Skeletal muscle tissue (tissue), 4 donors: ENCODE measurements around the gene ZBTB40. TPM values are rescaled to one million over a fixed set of nuclear protein-coding genes. Genes with fewer than 3 reads are reported as not detected.
A peak's percentile ranks its signal among the peaks of the same experiment; 100 is the strongest.

Source experiments
- H3K27ac ChIP-seq: one replicate; pipeline ENCODE4 v1.7.0; 2013; ENCODE audit warnings: mild to moderate bottlenecking, low read depth, low read length, inconsistent platforms
- H3K27me3 ChIP-seq, 3 donors: one replicate each; pipeline ENCODE4 v1.7.0; 2013; ENCODE audit warnings: low read length in 3 of 3; ENCODE audit not compliant: control insufficient read depth in 3 of 3, insufficient read depth in 3 of 3
- H3K36me3 ChIP-seq, 3 donors: one replicate each; pipeline ENCODE4 v1.7.0; 2013; ENCODE audit warnings: low read length in 3 of 3; ENCODE audit not compliant: control insufficient read depth in 3 of 3, insufficient read depth in 3 of 3
- H3K4me1 ChIP-seq, 3 donors: one replicate each; pipeline ENCODE4 v1.7.0; 2013; ENCODE audit warnings: low read length in 3 of 3, mild to moderate bottlenecking in 3 of 3; ENCODE audit not compliant: control insufficient read depth in 3 of 3, insufficient read depth in 3 of 3
- H3K4me3 ChIP-seq, 3 donors: one replicate each; pipeline ENCODE4 v1.7.0; 2013; ENCODE audit warnings: low read length in 3 of 3
- H3K9ac ChIP-seq, 3 donors: one replicate each; pipeline ENCODE4 v1.7.0; 2013; ENCODE audit warnings: low read length in 3 of 3, mild to moderate bottlenecking in 3 of 3, moderate library complexity in 2 of 3, low read depth in 1 of 3
- H3K9me3 ChIP-seq, 3 donors: one replicate each; pipeline ENCODE4 v1.7.0; 2013; ENCODE audit warnings: low read length in 3 of 3; ENCODE audit not compliant: control insufficient read depth in 3 of 3
- total RNA-seq: library from RNA; depleted of rRNA; stranded (reverse); fragments of >200 nt; gene quantifications from one replicate; pipeline ENCODE4 v1.2.3, GENCODE V29; 2014
- donor health status: Osteomylitis.

ZBTB40 gene
- total RNA-seq, 1 donor from 2014 or later = 9.4 TPM

DNA sequence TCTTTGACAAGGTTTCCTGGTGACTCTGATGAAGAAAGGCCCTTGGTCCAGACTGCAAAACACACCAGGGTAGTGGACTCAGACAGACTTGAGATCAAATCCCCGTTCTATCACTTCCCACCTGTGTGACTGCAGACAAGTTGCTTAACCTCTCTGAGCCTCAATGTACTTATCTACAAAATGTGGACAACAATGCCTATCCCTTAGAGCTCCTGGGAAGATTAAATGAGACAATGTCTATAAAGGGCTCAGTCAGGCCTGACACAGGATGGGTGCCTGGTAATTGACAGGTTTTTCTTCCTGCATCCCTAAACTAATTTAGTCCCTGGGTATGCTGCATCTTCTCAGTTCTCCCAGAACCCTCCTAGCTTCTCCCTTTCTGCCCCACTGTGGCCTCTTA is 37.9 kb upstream of the ZBTB40 start:
- Histone ChIP-seq H3K4me1 (peaks cover 8 to 31% (median 18%) of the 10 kb centered on the region in 3 donors), H3K4me3 (no peak overlapping the region), H3K36me3 (no peaks in the 10 kb centered on the region), H3K27me3 (no peaks in the 10 kb centered on the region), H3K27ac (no peak overlapping the region), H3K9ac (no peak overlapping the region), H3K9me3 (no peaks in the 10 kb centered on the region)

- H3K27ac ChIP-seq = no peak overlapping the region
- H3K4me1 ChIP-seq = peaks cover 13 to 36% (median 23%) of the 10 kb centered on the region in 3 donors
- H3K27me3 ChIP-seq = no peaks in the 10 kb centered on the region
- no peak overlapping the region for H3K4me3 ChIP-seq
- H3K9ac ChIP-seq = no peak overlapping the region
- H3K36me3 ChIP-seq = no peaks in the 10 kb centered on the region
- H3K9me3 ChIP-seq = no peaks in the 10 kb centered on the region
Measured at GRCh38 chr1:22414244-22414751, 37.4 kb upstream of the ZBTB40 start.

DNA sequence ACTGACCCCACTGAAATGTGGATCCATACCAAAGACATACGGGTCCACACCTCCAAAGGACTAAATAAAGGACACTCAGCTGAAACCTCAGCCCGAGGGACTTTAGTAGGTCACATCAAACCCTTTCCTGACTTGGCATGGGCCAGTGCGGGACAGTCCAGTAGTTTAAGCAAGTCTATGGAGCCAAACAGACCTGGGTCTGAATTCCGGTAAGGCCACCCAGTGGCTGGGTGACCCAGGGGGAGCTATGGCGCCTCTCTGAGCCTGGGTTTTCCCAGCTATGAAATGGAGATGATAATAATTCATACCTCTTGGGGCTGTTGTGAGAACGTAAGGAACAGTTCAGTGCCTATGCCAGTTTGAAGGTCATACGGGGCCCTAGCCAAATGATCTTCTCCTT is 36.2 kb upstream of the ZBTB40 start:
- Histone ChIP-seq H3K36me3 (no peaks in the 10 kb centered on the region), H3K9ac (no peak overlapping the region), H3K27ac (no peak overlapping the region), H3K27me3 (peaks cover 0 to 7% (median 4%) of the 10 kb centered on the region in 3 donors), H3K4me1 (peaks cover 24 to 48% (median 31%) of the 10 kb centered on the region in 3 donors), H3K9me3 (no peaks in the 10 kb centered on the region), H3K4me3 (no peak overlapping the region)

- H3K4me3 ChIP-seq = peak overlapping the region in 2 of 3 donors; percentile 30 to 35
- peak overlapping the region in 1 of 3 donors; percentile 33 for H3K9ac ChIP-seq
- peaks cover 27 to 50% (median 34%) of the 10 kb centered on the region in 3 donors for H3K4me1 ChIP-seq
Measured at GRCh38 chr1:22416555-22417454, 34.8 kb upstream of the ZBTB40 start.

GRCh38 chr1:22417466-22417865 is 34.2 kb upstream of the ZBTB40 start:
- no peak overlapping the region for H3K4me3 ChIP-seq
- H3K27ac ChIP-seq = no peak overlapping the region
- H3K4me1 ChIP-seq = peaks cover 27 to 50% (median 34%) of the 10 kb centered on the region in 3 donors
- H3K9me3 ChIP-seq = no peaks in the 10 kb centered on the region
- no peaks in the 10 kb centered on the region for H3K36me3 ChIP-seq
- H3K9ac ChIP-seq = no peak overlapping the region
- H3K27me3 ChIP-seq = peaks cover 0 to 7% (median 4%) of the 10 kb centered on the region in 3 donors

More at GRCh38 chr1:22416555-22417454, 34.8 kb upstream of the ZBTB40 start:
- no peaks in the 10 kb centered on the region for H3K36me3 ChIP-seq
- peaks cover 0 to 7% (median 4%) of the 10 kb centered on the region in 3 donors for H3K27me3 ChIP-seq
- H3K27ac ChIP-seq = no peak overlapping the region
- no peaks in the 10 kb centered on the region for H3K9me3 ChIP-seq

DNA sequence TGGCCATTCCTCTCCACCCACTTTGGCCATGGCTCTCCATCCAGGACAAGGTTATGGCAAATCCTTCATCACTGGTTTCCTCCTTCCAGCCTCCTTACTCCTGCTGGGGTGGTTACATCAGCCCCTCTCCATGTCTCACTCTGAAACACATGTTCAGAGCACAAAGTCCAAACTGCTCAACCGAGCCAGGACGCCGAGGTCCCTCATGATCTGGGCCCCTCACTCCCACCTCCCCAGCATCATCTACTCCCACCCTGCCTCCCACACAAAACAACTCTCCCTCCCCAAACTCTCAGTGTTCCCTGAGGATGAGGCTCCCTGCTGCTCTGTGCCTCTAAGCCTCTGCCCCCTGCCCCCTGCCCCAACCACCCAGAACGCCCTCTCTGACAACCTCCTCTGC is 33.3 kb upstream of the ZBTB40 start:
- Histone ChIP-seq H3K9ac (no peak overlapping the region), H3K36me3 (no peaks in the 10 kb centered on the region), H3K27me3 (peaks cover 0 to 7% (median 7%) of the 10 kb centered on the region in 3 donors), H3K4me1 (peaks cover 27 to 48% (median 34%) of the 10 kb centered on the region in 3 donors), H3K4me3 (peak overlapping the region in 1 of 3 donors; percentile 53), H3K27ac (peak overlapping the region; percentile 66), H3K9me3 (no peaks in the 10 kb centered on the region)

- H3K4me1 ChIP-seq = peaks cover 27 to 47% (median 34%) of the 10 kb centered on the region in 3 donors
- H3K9me3 ChIP-seq = no peaks in the 10 kb centered on the region
- H3K9ac ChIP-seq = peak overlapping the region in 2 of 3 donors; percentile 10 to 38
- H3K27ac ChIP-seq = peak overlapping the region; percentile 66
- H3K4me3 ChIP-seq = peak overlapping the region in 2 of 3 donors; percentile 46 to 53
- peaks cover 0 to 8% (median 7%) of the 10 kb centered on the region in 3 donors for H3K27me3 ChIP-seq
- no peaks in the 10 kb centered on the region for H3K36me3 ChIP-seq
Measured at GRCh38 chr1:22418933-22419382, 32.7 kb upstream of the ZBTB40 start.

- Histone ChIP-seq H3K27ac (no peak overlapping the region), H3K9me3 (no peaks in the 10 kb centered on the region), H3K4me3 (peak overlapping the region in 1 of 3 donors; percentile 45), H3K4me1 (peaks cover 27 to 44% (median 34%) of the 10 kb centered on the region in 3 donors), H3K9ac (peak overlapping the region in 2 of 3 donors; percentile 34 to 35), H3K36me3 (no peaks in the 10 kb centered on the region), H3K27me3 (peaks cover 0 to 8% (median 7%) of the 10 kb centered on the region in 3 donors)
Measured at GRCh38 chr1:22420455-22421053, 31.1 kb upstream of the ZBTB40 start.

- Histone ChIP-seq H3K9me3 (no peaks in the 10 kb centered on the region), H3K9ac (no peak overlapping the region)
Measured at GRCh38 chr1:22426781-22427180, 24.9 kb upstream of the ZBTB40 start.

More at GRCh38 chr1:22426781-22427180, 24.9 kb upstream of the ZBTB40 start:
- Histone ChIP-seq H3K4me1 (no peaks in the 10 kb centered on the region), H3K4me3 (no peak overlapping the region), H3K27ac (no peak overlapping the region), H3K27me3 (peaks cover 0 to 4% (median 0%) of the 10 kb centered on the region in 3 donors), H3K36me3 (no peaks in the 10 kb centered on the region)
